ENCODE data around the gene CALML5.

CALML5 gene

GRCh38 chr10:5503477-5503835, 4.1 kb upstream of the CALML5 start:
- Histone ChIP-seq H3K79me2 (ENCODE audit: insufficient read depth, low read length) (no peaks in the 10 kb centered on the region), H3K27me3 (ENCODE audit: low read length) (no peaks in the 10 kb centered on the region), H3K27ac (ENCODE audit: low read depth, low read length) (no peak overlapping the region), H3F3A (ENCODE audit: insufficient read depth) (no peaks in the 10 kb centered on the region), H2AFZ (ENCODE audit: low read depth, low read length, severe bottlenecking) (no peak overlapping the region), H3K4me2 (ENCODE audit: low read depth, low read length, poor library complexity, severe bottlenecking) (no peak overlapping the region), H3K9ac (ENCODE audit: low read length) (no peak overlapping the region), H4K20me1 (ENCODE audit: low read depth, low read length) (no peaks in the 10 kb centered on the region), H3K4me3 (ENCODE audit: insufficient read depth, low read length, poor library complexity, severe bottlenecking) (no peak overlapping the region), H3K36me3 (ENCODE audit: low read length) (no peaks in the 10 kb centered on the region), H3K9me3 (ENCODE audit: insufficient read depth, low read length) (no peaks in the 10 kb centered on the region), H3K9me2 (replicated peaks; ENCODE audit: insufficient read depth, low read length) (no peaks in the 10 kb centered on the region)
- TF ChIP-seq, protein P1, sequence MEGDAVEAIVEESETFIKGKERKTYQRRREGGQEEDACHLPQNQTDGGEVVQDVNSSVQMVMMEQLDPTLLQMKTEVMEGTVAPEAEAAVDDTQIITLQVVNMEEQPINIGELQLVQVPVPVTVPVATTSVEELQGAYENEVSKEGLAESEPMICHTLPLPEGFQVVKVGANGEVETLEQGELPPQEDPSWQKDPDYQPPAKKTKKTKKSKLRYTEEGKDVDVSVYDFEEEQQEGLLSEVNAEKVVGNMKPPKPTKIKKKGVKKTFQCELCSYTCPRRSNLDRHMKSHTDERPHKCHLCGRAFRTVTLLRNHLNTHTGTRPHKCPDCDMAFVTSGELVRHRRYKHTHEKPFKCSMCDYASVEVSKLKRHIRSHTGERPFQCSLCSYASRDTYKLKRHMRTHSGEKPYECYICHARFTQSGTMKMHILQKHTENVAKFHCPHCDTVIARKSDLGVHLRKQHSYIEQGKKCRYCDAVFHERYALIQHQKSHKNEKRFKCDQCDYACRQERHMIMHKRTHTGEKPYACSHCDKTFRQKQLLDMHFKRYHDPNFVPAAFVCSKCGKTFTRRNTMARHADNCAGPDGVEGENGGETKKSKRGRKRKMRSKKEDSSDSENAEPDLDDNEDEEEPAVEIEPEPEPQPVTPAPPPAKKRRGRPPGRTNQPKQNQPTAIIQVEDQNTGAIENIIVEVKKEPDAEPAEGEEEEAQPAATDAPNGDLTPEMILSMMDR (IDR thresholded peaks at IDR 0.05; ENCODE audit: insufficient read depth, low read length, poor library complexity, severe bottlenecking) = no peak
- no peak for TF ChIP-seq EZH2phosphoT487 (conservative IDR thresholded peaks at IDR 0.05; ENCODE audit: low read length)

DNA sequence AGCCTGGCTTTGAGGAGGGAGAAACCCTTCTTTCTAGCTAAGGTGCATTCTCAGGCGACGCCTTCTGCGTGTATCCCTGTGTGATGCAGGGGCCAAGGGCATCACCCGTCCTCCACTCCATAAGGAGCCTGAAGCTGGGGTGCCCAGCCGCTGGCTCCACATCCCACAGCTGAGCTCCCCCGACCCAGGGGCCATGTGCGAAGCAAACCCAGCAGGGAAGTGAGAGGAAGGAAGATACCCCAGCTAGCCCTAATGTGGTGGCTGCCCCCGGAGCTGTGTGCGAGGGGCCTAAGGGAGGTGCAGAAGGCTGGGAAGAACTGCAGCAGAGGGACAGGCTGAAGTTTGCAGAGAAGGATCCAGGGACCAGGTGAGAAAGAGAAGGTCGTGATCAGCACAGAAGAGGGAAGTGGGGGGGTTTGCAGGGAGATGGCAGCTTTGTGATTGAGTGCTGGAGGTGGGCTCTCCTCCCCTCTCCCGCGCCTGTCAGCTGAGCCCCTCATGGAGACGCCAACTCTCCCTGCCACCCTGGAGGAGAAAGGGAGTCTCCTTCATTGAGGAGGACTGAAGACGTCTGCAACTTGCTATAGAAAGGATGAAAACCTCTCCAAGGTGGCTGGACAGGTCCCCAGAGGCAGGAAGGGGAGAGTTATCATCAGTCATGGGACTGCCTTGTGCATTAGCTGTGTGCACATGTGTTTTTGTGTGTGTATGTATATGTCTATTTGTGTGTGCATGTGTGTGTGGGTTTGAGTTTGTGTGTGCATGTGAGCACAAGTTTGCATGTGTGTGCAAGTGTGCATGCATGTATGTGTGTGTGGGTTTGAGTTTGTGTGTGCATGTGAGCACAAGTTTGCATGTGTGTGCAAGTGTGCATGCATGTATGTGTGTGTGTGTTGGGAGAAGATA, 3.5 kb upstream of the CALML5 start:
- Histone ChIP-seq H3K4me2 (ENCODE audit: low read depth, low read length, poor library complexity, severe bottlenecking) (no peak overlapping the region), H3K27me3 (ENCODE audit: low read length) (no peaks in the 10 kb centered on the region)

DNA sequence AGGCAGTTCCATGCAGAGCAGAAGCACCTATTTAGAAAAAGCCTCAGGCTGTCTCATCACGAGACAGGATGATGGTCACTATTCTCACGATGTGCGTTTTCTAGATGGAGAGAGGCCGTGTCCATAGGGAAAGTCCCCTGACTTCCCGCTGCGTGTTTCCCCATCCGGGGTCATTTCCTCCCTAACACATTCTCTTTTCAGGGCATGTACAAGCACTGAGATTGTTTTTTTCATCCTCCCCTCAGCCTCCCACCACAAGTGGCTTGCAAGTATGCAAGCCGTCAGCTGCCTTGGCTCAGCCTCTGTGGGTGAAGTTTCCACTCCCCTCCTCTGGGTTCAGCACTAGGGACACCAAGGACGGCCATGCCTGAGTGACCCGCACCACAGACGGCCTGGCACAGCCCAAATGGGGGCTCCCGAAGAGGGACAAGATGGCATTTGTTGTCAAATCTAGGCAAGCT, 2.7 kb upstream of the CALML5 start:
- no peak overlapping the region for H3K4me2 ChIP-seq (ENCODE audit: low read depth, low read length, poor library complexity, severe bottlenecking)
- H3K9me2 ChIP-seq (replicated peaks; ENCODE audit: insufficient read depth, low read length) = no peaks in the 10 kb centered on the region
- no peak overlapping the region for H3K9ac ChIP-seq (ENCODE audit: low read length)
- H3K27ac ChIP-seq (ENCODE audit: low read depth, low read length) = no peak overlapping the region
- H3K79me2 ChIP-seq (ENCODE audit: insufficient read depth, low read length) = no peaks in the 10 kb centered on the region
- no peaks in the 10 kb centered on the region for H4K20me1 ChIP-seq (ENCODE audit: low read depth, low read length)
- no peaks in the 10 kb centered on the region for H3F3A ChIP-seq (ENCODE audit: insufficient read depth)
- TF ChIP-seq, protein P1 (IDR thresholded peaks at IDR 0.05; ENCODE audit: insufficient read depth, low read length, poor library complexity, severe bottlenecking) = no peak
- no peak for TF ChIP-seq EZH2phosphoT487 (conservative IDR thresholded peaks at IDR 0.05; ENCODE audit: low read length)
- H3K27me3 ChIP-seq (ENCODE audit: low read length) = no peaks in the 10 kb centered on the region
- H3K4me3 ChIP-seq (ENCODE audit: insufficient read depth, low read length, poor library complexity, severe bottlenecking) = no peak overlapping the region
- H3K9me3 ChIP-seq (ENCODE audit: insufficient read depth, low read length) = no peaks in the 10 kb centered on the region
- no peaks in the 10 kb centered on the region for H3K36me3 ChIP-seq (ENCODE audit: low read length)
- H2AFZ ChIP-seq (ENCODE audit: low read depth, low read length, severe bottlenecking) = no peak overlapping the region

More for the DNA sequence above, 3.5 kb upstream of the CALML5 start:
- Histone ChIP-seq H4K20me1 (ENCODE audit: low read depth, low read length) (no peaks in the 10 kb centered on the region), H3K9me2 (replicated peaks; ENCODE audit: insufficient read depth, low read length) (no peaks in the 10 kb centered on the region), H3K9me3 (ENCODE audit: insufficient read depth, low read length) (no peaks in the 10 kb centered on the region), H3K9ac (ENCODE audit: low read length) (no peak overlapping the region), H2AFZ (ENCODE audit: low read depth, low read length, severe bottlenecking) (no peak overlapping the region), H3F3A (ENCODE audit: insufficient read depth) (no peaks in the 10 kb centered on the region), H3K36me3 (ENCODE audit: low read length) (no peaks in the 10 kb centered on the region), H3K4me3 (ENCODE audit: insufficient read depth, low read length, poor library complexity, severe bottlenecking) (no peak overlapping the region), H3K79me2 (ENCODE audit: insufficient read depth, low read length) (no peaks in the 10 kb centered on the region), H3K27ac (ENCODE audit: low read depth, low read length) (no peak overlapping the region)
- no peak for TF ChIP-seq EZH2phosphoT487 (conservative IDR thresholded peaks at IDR 0.05; ENCODE audit: low read length)
- TF ChIP-seq, protein P1 (IDR thresholded peaks at IDR 0.05; ENCODE audit: insufficient read depth, low read length, poor library complexity, severe bottlenecking) = no peak
